IPS-20b (cell line): Measurements from ENCODE around the gene PRODH2.
"Not testable (repeated sequence)": the region's sequence is repeated elsewhere in the genome, so short reads cannot be mapped to it uniquely, and the experiment has no call there.

Experiments
- H3K27ac ChIP-seq: one replicate; pipeline ENCODE4 v1.5.1; 2013; ENCODE audit warnings: low read length
- H3K27me3 ChIP-seq: 2 replicates; pipeline ENCODE4 v1.6.1; 2013; ENCODE audit warnings: mild to moderate bottlenecking, low read length, inconsistent platforms; ENCODE audit not compliant: insufficient read depth
- H3K36me3 ChIP-seq: 2 replicates; pipeline ENCODE4 v1.6.1; 2013; ENCODE audit warnings: low read depth, mild to moderate bottlenecking, inconsistent platforms, low read length, moderate library complexity; ENCODE audit not compliant: insufficient read depth
- H3K4me1 ChIP-seq: 2 replicates; pipeline ENCODE4 v1.6.1; 2013; ENCODE audit warnings: mild to moderate bottlenecking, control low read depth, inconsistent platforms, low read length, moderate library complexity; ENCODE audit not compliant: insufficient read depth
- H3K4me3 ChIP-seq: 2 replicates; pipeline ENCODE4 v1.5.1; 2013; ENCODE audit warnings: mild to moderate bottlenecking, low read length, inconsistent platforms
- H3K9ac ChIP-seq: 2 replicates; pipeline ENCODE4 v1.6.1; 2013; ENCODE audit warnings: low read depth, mild to moderate bottlenecking, inconsistent platforms, low read length, moderate library complexity
- H3K9me3 ChIP-seq: 2 replicates; pipeline ENCODE4 v1.6.1; 2013; ENCODE audit warnings: mild to moderate bottlenecking, low read depth, low read length, inconsistent platforms; ENCODE audit not compliant: insufficient read depth

Gene PRODH2

GRCh38 chr19:35775298-35776101 is 37.1 kb downstream of the PRODH2 start, which contains the start of gene ARHGAP33:
TSS of gene ARHGAP33 (plus strand) at chr19:35775564. CDS start at chr19:35775659, 95 bp downstream.
- Histone ChIP-seq H3K4me3 (peak within 1 kb of the TSS; percentile 67), H3K9ac (peak within 1 kb of the TSS; percentile 16; the same call in 1 of the 2 replicates), H3K9me3 (no peaks in the 10 kb centered on the region), H3K27me3 (peaks cover 40% of the 10 kb centered on the region), H3K36me3 (no peaks in the 10 kb centered on the region), H3K4me1 (peaks cover 8% of the 10 kb centered on the region; the same call in 1 of the 2 replicates), H3K27ac (no peak within 1 kb of the TSS)

DNA sequence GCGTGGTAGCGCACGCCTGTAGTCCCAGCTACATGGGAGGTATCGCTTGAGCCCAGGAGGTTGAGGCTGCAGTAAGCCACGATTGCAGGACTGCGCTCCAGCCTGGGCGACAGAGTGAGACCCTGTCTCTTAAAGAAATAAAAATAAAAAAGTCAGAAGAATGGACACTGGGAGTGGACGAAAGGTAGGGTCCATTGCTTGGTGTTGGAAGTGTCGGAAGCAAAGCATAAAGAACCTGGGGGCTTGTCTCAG is 37.7 kb downstream of the PRODH2 start:
- Histone ChIP-seq H3K27ac (no peak overlapping the region), H3K9ac (no peak overlapping the region), H3K36me3 (no peaks in the 10 kb centered on the region), H3K27me3 (peaks cover 40% of the 10 kb centered on the region), H3K4me1 (peaks cover 8% of the 10 kb centered on the region; the same call in 1 of the 2 replicates), H3K4me3 (peak overlapping the region; percentile 67; the same call in 1 of the 2 replicates), H3K9me3 (no peaks in the 10 kb centered on the region)

GRCh38 chr19:35774274-35775045 is 38.2 kb downstream of the PRODH2 start:
- H3K4me1 ChIP-seq: peaks cover 8% of the 10 kb centered on the region; the same call in 1 of the 2 replicates
- H3K4me3 ChIP-seq: peak overlapping the region; percentile 67; the same call in 1 of the 2 replicates
- no peaks in the 10 kb centered on the region for H3K36me3 ChIP-seq
- H3K9ac ChIP-seq: no peak overlapping the region
- peaks cover 40% of the 10 kb centered on the region for H3K27me3 ChIP-seq
- no peak overlapping the region for H3K27ac ChIP-seq
- no peaks in the 10 kb centered on the region for H3K9me3 ChIP-seq

DNA sequence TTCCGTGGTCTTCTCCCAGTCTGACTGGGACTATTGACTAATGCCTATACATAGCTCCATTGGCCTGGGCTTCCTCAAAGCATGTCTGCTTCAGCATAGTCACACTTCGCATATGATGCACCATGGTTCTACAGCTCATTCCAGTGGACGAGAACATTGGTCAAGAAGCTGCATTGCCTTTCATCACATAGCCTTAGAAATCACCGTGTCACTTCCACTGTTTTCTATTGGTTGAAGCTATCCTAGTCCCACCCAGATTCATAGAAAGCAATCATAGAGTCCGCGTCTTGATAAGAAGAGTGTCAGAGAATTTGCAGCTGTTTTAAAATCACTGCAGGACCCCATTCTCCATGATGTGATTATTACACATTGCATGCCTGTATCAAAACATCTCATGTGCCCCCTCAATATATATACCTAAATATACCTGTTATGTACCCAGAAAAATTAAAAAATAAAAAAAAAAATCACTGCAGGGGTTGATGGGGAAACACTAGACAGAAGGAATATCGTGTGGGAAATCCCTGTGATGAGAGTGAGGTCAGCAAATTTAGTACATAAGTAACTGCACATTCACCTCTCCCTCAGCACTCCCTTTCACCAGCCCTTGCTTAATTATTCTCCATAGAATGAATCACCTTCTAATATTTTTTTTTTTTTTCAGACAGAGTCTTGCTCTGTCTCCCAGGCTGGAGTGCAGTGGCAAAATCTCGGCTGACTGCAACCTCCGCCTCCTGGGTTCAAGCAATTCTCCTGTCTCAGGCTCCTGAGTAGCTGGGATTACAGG is 39.4 kb downstream of the PRODH2 start:
- Histone ChIP-seq H3K36me3 (peaks cover 5% of the 10 kb centered on the region), H3K4me1 (peaks cover 8% of the 10 kb centered on the region; the same call in 1 of the 2 replicates), H3K4me3 (no peak overlapping the region), H3K9me3 (no peaks in the 10 kb centered on the region), H3K27me3 (peaks cover 38% of the 10 kb centered on the region), H3K9ac (no peak overlapping the region), H3K27ac (no peak overlapping the region)

DNA sequence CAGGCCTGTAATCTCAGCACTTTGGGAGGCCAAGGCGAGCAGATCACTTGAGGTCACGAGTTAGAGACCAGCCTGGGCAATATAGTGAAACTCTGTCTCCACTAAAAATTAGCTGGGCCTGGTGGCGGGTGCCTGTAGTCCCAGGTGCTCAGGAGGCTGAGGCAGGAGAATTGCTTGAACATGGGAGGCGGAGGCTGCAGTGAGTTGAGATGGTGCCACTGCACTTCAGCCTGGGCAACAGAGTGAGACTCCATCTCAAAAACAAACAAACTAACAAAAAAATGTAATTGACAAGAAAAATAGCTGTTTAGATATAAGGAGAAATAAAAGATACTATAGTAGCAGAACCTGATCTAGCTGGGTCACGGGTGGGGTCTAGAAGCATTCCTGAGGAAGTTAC is 40.3 kb downstream of the PRODH2 start:
- H3K4me3 ChIP-seq, H3K9me3 ChIP-seq, H3K27ac ChIP-seq, H3K36me3 ChIP-seq, H3K9ac ChIP-seq, H3K4me1 ChIP-seq: not testable (repeated sequence)
- peaks cover 29% of the 10 kb centered on the region for H3K27me3 ChIP-seq

DNA sequence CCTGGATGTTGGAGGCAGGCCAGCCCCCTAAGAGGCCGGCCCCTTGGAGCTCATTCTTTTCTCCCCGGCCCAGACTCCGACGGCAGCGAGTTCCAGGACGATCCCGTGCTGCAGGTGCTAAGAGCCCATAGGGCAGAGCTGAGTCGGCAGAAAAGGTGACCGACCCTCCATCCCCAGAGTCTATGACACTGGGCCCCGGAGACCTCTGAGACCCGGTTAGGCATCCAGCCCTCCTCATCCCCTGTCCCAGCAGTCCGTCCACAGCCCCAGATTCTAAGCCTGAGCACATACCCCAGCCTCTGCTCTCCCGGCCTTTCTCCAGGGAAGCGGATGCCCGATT is 44.6 kb downstream of the PRODH2 start:
- Histone ChIP-seq H3K4me1 (no peaks in the 10 kb centered on the region; the same call in 1 of the 2 replicates), H3K27ac (no peak overlapping the region), H3K9me3 (no peaks in the 10 kb centered on the region), H3K27me3 (peaks cover 6% of the 10 kb centered on the region), H3K36me3 (peaks cover 13% of the 10 kb centered on the region), H3K9ac (no peak overlapping the region), H3K4me3 (no peak overlapping the region)

- Histone ChIP-seq H3K27ac (no peak overlapping the region), H3K27me3 (peaks cover under 1% of the 10 kb centered on the region; the same call in 1 of the 2 replicates), H3K9me3 (no peaks in the 10 kb centered on the region)
These were observed 45.2 kb downstream of the PRODH2 start for GRCh38 chr19:35767288-35768081.

DNA sequence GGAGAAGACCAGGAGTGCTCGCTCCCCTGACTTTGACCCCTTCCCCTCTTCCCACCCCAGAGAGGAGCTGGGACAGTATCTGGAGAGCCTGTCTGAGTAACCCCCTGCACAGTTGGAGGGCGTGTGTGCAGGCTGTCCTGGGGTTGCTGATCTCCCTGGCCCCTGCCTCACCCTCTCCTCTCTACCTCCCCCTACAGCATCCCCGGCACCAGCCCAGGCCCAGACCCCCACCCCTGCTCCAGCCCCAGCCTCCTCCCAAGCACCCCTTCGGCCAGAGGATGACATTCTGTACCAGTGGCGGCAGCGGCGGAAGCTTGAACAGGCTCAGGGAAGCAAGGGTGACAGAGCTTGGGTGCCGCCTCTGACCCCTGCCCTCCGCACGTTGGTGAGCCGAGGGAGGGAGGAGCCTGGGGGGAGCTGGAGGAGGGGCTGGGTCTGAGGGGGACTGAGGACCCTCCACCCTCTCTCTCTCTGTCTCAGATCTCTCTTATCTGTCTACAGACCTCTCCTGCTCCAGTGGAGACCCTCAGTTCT is 46.0 kb downstream of the PRODH2 start:
- Histone ChIP-seq H3K4me3 (no peak overlapping the region), H3K9me3 (no peaks in the 10 kb centered on the region), H3K4me1 (no peaks in the 10 kb centered on the region; the same call in 1 of the 2 replicates), H3K9ac (no peak overlapping the region), H3K27me3 (no peaks in the 10 kb centered on the region; the same call in 1 of the 2 replicates), H3K27ac (no peak overlapping the region), H3K36me3 (peaks cover 21% of the 10 kb centered on the region)

More at GRCh38 chr19:35767288-35768081, 45.2 kb downstream of the PRODH2 start:
- H3K36me3 ChIP-seq: peaks cover 13% of the 10 kb centered on the region
- no peak overlapping the region for H3K4me3 ChIP-seq
- no peaks in the 10 kb centered on the region; the same call in 1 of the 2 replicates for H3K4me1 ChIP-seq
- no peak overlapping the region for H3K9ac ChIP-seq

GRCh38 chr19:35764432-35765315 is 48.0 kb downstream of the PRODH2 start:
- H3K27ac ChIP-seq: no peak overlapping the region
- H3K27me3 ChIP-seq: no peaks in the 10 kb centered on the region
- no peaks in the 10 kb centered on the region for H3K9me3 ChIP-seq
- no peak overlapping the region for H3K9ac ChIP-seq
- H3K4me1 ChIP-seq: no peaks in the 10 kb centered on the region; the same call in 1 of the 2 replicates
- H3K36me3 ChIP-seq: peaks cover 33% of the 10 kb centered on the region
- H3K4me3 ChIP-seq: no peak overlapping the region

DNA sequence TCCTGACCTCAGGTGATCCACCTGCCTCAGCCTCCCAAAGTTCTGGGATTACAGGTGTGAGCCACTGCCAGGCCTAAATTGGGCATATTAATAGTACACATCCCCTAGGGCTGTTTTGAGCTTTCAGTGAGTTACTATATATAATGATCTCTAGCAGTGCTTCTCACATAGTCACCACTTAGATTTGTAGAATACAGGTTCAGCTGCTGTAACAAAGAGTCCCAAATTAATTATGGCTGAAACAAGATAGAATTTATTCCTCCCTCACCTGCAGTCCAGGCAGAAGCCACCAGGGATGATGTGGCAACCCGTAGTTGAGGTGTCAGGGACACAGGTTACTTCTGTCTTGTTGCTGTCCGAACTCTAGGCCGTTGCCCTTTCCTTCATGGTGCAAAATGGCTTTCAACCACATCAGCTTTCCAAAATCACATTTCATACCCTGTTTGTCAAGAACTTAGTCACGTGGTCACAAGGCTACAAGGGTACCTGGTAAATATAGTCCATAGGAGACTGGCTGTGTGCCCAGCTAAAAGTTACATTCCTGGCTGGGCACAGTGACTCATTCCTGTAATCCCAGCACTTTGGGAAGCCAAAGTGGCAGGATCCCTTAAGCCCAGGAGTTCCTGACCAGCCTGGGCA is 51.8 kb downstream of the PRODH2 start:
- Histone ChIP-seq H3K4me1 (no peaks in the 10 kb centered on the region; the same call in 1 of the 2 replicates), H3K4me3 (no peak overlapping the region), H3K27ac (no peak overlapping the region), H3K27me3 (peaks cover 5% of the 10 kb centered on the region; the same call in 1 of the 2 replicates), H3K9me3 (no peaks in the 10 kb centered on the region), H3K36me3 (peaks cover 30% of the 10 kb centered on the region), H3K9ac (no peak overlapping the region)
